ENCODE measurements around the gene BNIP5. TPM values are rescaled to one million over a fixed set of nuclear protein-coding genes. Genes with fewer than 3 reads are reported as not detected.

BNIP5 gene
- total RNA-seq, 1 donor, result not detected

GRCh38 chr6:36350681-36351571 is 14.2 kb upstream of the BNIP5 start:
- no peak for TF ChIP-seq CTCF (IDR thresholded peaks at IDR 0.05; ENCODE audit: insufficient read depth, low read depth, low read length)
- DNase-seq (ENCODE audit: low read depth), result peak; percentile 93
- H3K4me3 ChIP-seq (ENCODE audit: low read depth, low read length), result no peak overlapping the region

- no peak for DNase-seq (ENCODE audit: low read depth)
- TF ChIP-seq CTCF (IDR thresholded peaks at IDR 0.05; ENCODE audit: insufficient read depth, low read depth, low read length), result no peak
- no peak overlapping the region for H3K4me3 ChIP-seq (ENCODE audit: low read depth, low read length)
Measured at GRCh38 chr6:36350082-36350481, 13.4 kb upstream of the BNIP5 start.

GRCh38 chr6:36349240-36349639 is 12.6 kb upstream of the BNIP5 start:
- no peak overlapping the region for H3K4me3 ChIP-seq (ENCODE audit: low read depth, low read length)
- TF ChIP-seq CTCF (IDR thresholded peaks at IDR 0.05; ENCODE audit: insufficient read depth, low read depth, low read length), result no peak
- no peak for DNase-seq (ENCODE audit: low read depth)

- no peak for TF ChIP-seq CTCF (IDR thresholded peaks at IDR 0.05; ENCODE audit: insufficient read depth, low read depth, low read length)
- no peak overlapping the region for H3K4me3 ChIP-seq (ENCODE audit: low read depth, low read length)
- no peak for DNase-seq (ENCODE audit: low read depth)
Measured at GRCh38 chr6:36347621-36348020, 10.9 kb upstream of the BNIP5 start.

- no peak overlapping the region for H3K4me3 ChIP-seq (ENCODE audit: low read depth, low read length)
- DNase-seq (ENCODE audit: low read depth), result no peak
- TF ChIP-seq CTCF (IDR thresholded peaks at IDR 0.05; ENCODE audit: insufficient read depth, low read depth, low read length), result no peak
Measured at GRCh38 chr6:36346486-36347273, 10.0 kb upstream of the BNIP5 start.

- TF ChIP-seq CTCF (IDR thresholded peaks at IDR 0.05; ENCODE audit: insufficient read depth, low read depth, low read length), result no peak
- DNase-seq (ENCODE audit: low read depth), result no peak
- no peak overlapping the region for H3K4me3 ChIP-seq (ENCODE audit: low read depth, low read length)
Measured at GRCh38 chr6:36345681-36346466, 9.2 kb upstream of the BNIP5 start.
